Neural progenitor cell (in vitro differentiated cells): Measurements from ENCODE around the gene CLSTN2.

Experiments
- EZH2 ChIP-seq: fragments of 200-600 bp; sonication (generic); IDR thresholded peaks from 2 replicates; pipeline ENCODE4 v1.6.1; 2017; ENCODE audit warnings: antibody characterized with exemption, mild to moderate bottlenecking, moderate library complexity
- EZH2phosphoT487 ChIP-seq: fragments of 200-600 bp; sonication (generic); IDR thresholded peaks from 2 replicates; pipeline ENCODE4 v1.6.1; 2017; ENCODE audit warnings: antibody characterized with exemption
- TF ChIP-seq, protein P1 (sequence below): fragments of 200-600 bp; sonication (generic); IDR thresholded peaks from 2 replicates; pipeline ENCODE4 v1.5.1; 2017; ENCODE audit warnings: antibody characterized with exemption, mild to moderate bottlenecking

DNA sequence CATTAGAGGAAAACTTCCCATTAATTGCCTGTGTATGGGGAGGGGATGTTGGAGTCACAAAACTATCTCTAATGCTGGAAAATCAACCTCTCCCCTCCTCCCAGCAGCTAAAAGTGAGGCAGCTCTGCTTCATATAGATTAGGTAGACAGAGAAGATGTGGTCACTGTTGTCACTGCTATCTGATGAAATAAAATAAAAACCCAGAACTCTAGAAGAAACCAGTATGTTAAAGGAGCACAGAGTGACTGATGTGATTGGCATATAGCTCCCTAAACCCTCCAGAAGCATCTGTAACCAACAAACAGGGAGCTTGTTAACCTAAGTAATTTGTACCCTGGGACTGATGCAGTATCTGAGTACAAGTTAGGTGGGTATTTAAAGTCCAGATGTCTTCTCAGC is 531.0 kb downstream of the CLSTN2 start:
- TF ChIP-seq, protein P1, sequence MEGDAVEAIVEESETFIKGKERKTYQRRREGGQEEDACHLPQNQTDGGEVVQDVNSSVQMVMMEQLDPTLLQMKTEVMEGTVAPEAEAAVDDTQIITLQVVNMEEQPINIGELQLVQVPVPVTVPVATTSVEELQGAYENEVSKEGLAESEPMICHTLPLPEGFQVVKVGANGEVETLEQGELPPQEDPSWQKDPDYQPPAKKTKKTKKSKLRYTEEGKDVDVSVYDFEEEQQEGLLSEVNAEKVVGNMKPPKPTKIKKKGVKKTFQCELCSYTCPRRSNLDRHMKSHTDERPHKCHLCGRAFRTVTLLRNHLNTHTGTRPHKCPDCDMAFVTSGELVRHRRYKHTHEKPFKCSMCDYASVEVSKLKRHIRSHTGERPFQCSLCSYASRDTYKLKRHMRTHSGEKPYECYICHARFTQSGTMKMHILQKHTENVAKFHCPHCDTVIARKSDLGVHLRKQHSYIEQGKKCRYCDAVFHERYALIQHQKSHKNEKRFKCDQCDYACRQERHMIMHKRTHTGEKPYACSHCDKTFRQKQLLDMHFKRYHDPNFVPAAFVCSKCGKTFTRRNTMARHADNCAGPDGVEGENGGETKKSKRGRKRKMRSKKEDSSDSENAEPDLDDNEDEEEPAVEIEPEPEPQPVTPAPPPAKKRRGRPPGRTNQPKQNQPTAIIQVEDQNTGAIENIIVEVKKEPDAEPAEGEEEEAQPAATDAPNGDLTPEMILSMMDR = no peak
- TF ChIP-seq EZH2 = no peak
- no peak for TF ChIP-seq EZH2phosphoT487
